ENCODE data around the gene SIRPA. TPM values are rescaled to one million over a fixed set of nuclear protein-coding genes. Genes with fewer than 3 reads are reported as not detected.

SIRPA gene
- polyA plus RNA-seq, 4 donors = 11.4 to 40.8 (median 22.4) TPM

GRCh38 chr20:1958426-1958825, 63.2 kb downstream of the SIRPA start:
- Histone ChIP-seq H3K9me3 (ENCODE audit: control insufficient read depth in 2 of 2, insufficient read depth in 1 of 2, low read depth in 1 of 2, low read length in 1 of 2) (peaks cover 0 to 8% of the 10 kb centered on the region in 2 donors), H3K27me3 (ENCODE audit: control insufficient read depth in 3 of 3, insufficient read depth in 3 of 3, low read length in 3 of 3) (peaks cover 0 to 2% (median 0%) of the 10 kb centered on the region in 3 donors), H3K36me3 (ENCODE audit: control insufficient read depth in 3 of 3, insufficient read depth in 2 of 3, low read depth in 1 of 3, low read length in 3 of 3) (no peaks in the 10 kb centered on the region), H3K27ac (ENCODE audit: low read depth in 1 of 3, low read length in 2 of 3) (no peak overlapping the region), H3K4me1 (ENCODE audit: control insufficient read depth in 3 of 3, insufficient read depth in 2 of 3, low read depth in 1 of 3, low read length in 2 of 3) (no peaks in the 10 kb centered on the region), H3K4me3 (ENCODE audit: low read depth in 1 of 3, low read length in 3 of 3) (no peak overlapping the region)
- 58 to 83% (median 70%) methylated on average over 2 of the region's 2 CpGs for WGBS, 3 donors
- FAIRE-seq (no peak), DNase-seq (no peak)

- FAIRE-seq = no peak
- no peaks in the 10 kb centered on the region for H3K36me3 ChIP-seq (ENCODE audit: control insufficient read depth in 3 of 3, insufficient read depth in 2 of 3, low read depth in 1 of 3, low read length in 3 of 3)
- no peaks in the 10 kb centered on the region for H3K4me1 ChIP-seq (ENCODE audit: control insufficient read depth in 3 of 3, insufficient read depth in 2 of 3, low read depth in 1 of 3, low read length in 2 of 3)
- H3K27me3 ChIP-seq (ENCODE audit: control insufficient read depth in 3 of 3, insufficient read depth in 3 of 3, low read length in 3 of 3) = peaks cover 0 to 2% (median 0%) of the 10 kb centered on the region in 3 donors
- H3K27ac ChIP-seq (ENCODE audit: low read depth in 1 of 3, low read length in 2 of 3) = no peak overlapping the region
- H3K9me3 ChIP-seq (ENCODE audit: control insufficient read depth in 2 of 2, insufficient read depth in 1 of 2, low read depth in 1 of 2, low read length in 1 of 2) = peaks cover 0 to 8% of the 10 kb centered on the region in 2 donors
- 76 to 84% (median 81%) methylated on average over 2 of the region's 2 CpGs for WGBS, 3 donors
- no peak for DNase-seq
- no peak overlapping the region for H3K4me3 ChIP-seq (ENCODE audit: low read depth in 1 of 3, low read length in 3 of 3)
Observed at GRCh38 chr20:1959156-1959555, 63.9 kb downstream of the SIRPA start.

- no peak overlapping the region for H3K27ac ChIP-seq (ENCODE audit: low read depth in 1 of 3, low read length in 2 of 3)
- WGBS, 3 donors = 62 to 82% (median 64%) methylated on average over 5 of the region's 5 CpGs
- H3K36me3 ChIP-seq (ENCODE audit: control insufficient read depth in 3 of 3, insufficient read depth in 2 of 3, low read depth in 1 of 3, low read length in 3 of 3) = no peaks in the 10 kb centered on the region
- H3K27me3 ChIP-seq (ENCODE audit: control insufficient read depth in 3 of 3, insufficient read depth in 3 of 3, low read length in 3 of 3) = peaks cover 0 to 3% (median 2%) of the 10 kb centered on the region in 3 donors
- no peak for DNase-seq
- H3K4me3 ChIP-seq (ENCODE audit: low read depth in 1 of 3, low read length in 3 of 3) = no peak overlapping the region
- H3K9me3 ChIP-seq (ENCODE audit: control insufficient read depth in 2 of 2, insufficient read depth in 1 of 2, low read depth in 1 of 2, low read length in 1 of 2) = peaks cover 0 to 8% of the 10 kb centered on the region in 2 donors
- no peak for FAIRE-seq
- H3K4me1 ChIP-seq (ENCODE audit: control insufficient read depth in 3 of 3, insufficient read depth in 2 of 3, low read depth in 1 of 3, low read length in 2 of 3) = peaks cover 0 to 6% (median 0%) of the 10 kb centered on the region in 3 donors
Observed at GRCh38 chr20:1961374-1961773, 66.2 kb downstream of the SIRPA start.

- no peaks in the 10 kb centered on the region for H3K9me3 ChIP-seq (ENCODE audit: control insufficient read depth in 2 of 2, insufficient read depth in 1 of 2, low read depth in 1 of 2, low read length in 1 of 2)
- no peak for DNase-seq
- H3K4me1 ChIP-seq (ENCODE audit: control insufficient read depth in 3 of 3, insufficient read depth in 2 of 3, low read depth in 1 of 3, low read length in 2 of 3) = peaks cover 0 to 6% (median 0%) of the 10 kb centered on the region in 3 donors
- peaks cover 0 to 14% (median 2%) of the 10 kb centered on the region in 3 donors for H3K27me3 ChIP-seq (ENCODE audit: control insufficient read depth in 3 of 3, insufficient read depth in 3 of 3, low read length in 3 of 3)
- FAIRE-seq = no peak
- H3K27ac ChIP-seq (ENCODE audit: low read depth in 1 of 3, low read length in 2 of 3) = no peak overlapping the region
- H3K36me3 ChIP-seq (ENCODE audit: control insufficient read depth in 3 of 3, insufficient read depth in 2 of 3, low read depth in 1 of 3, low read length in 3 of 3) = no peaks in the 10 kb centered on the region
- 61 to 69% (median 64%) methylated on average over 4 of the region's 4 CpGs for WGBS, 3 donors
- H3K4me3 ChIP-seq (ENCODE audit: low read depth in 1 of 3, low read length in 3 of 3) = no peak overlapping the region
Observed at GRCh38 chr20:1964061-1964460, 68.9 kb downstream of the SIRPA start.

GRCh38 chr20:1964659-1965405, 69.6 kb downstream of the SIRPA start:
- Histone ChIP-seq H3K27ac (ENCODE audit: low read depth in 1 of 3, low read length in 2 of 3) (no peak overlapping the region), H3K4me3 (ENCODE audit: low read depth in 1 of 3, low read length in 3 of 3) (no peak overlapping the region), H3K27me3 (ENCODE audit: control insufficient read depth in 3 of 3, insufficient read depth in 3 of 3, low read length in 3 of 3) (peaks cover 0 to 14% (median 2%) of the 10 kb centered on the region in 3 donors), H3K36me3 (ENCODE audit: control insufficient read depth in 3 of 3, insufficient read depth in 2 of 3, low read depth in 1 of 3, low read length in 3 of 3) (no peaks in the 10 kb centered on the region), H3K9me3 (ENCODE audit: control insufficient read depth in 2 of 2, insufficient read depth in 1 of 2, low read depth in 1 of 2, low read length in 1 of 2) (no peaks in the 10 kb centered on the region), H3K4me1 (ENCODE audit: control insufficient read depth in 3 of 3, insufficient read depth in 2 of 3, low read depth in 1 of 3, low read length in 2 of 3) (peaks cover 0 to 6% (median 0%) of the 10 kb centered on the region in 3 donors)
- 56 to 59% (median 58%) methylated on average over 14 of the region's 14 CpGs for WGBS, 3 donors
- DNase-seq (no peak), FAIRE-seq (no peak)

- 5 to 7% (median 6%) methylated on average over 21 to 28 of the region's 28 CpGs for WGBS, 3 donors
- no peak overlapping the region for H3K27ac ChIP-seq (ENCODE audit: low read depth in 1 of 3, low read length in 2 of 3)
- no peaks in the 10 kb centered on the region for H3K9me3 ChIP-seq (ENCODE audit: control insufficient read depth in 2 of 2, insufficient read depth in 1 of 2, low read depth in 1 of 2, low read length in 1 of 2)
- no peak overlapping the region for H3K4me3 ChIP-seq (ENCODE audit: low read depth in 1 of 3, low read length in 3 of 3)
- H3K27me3 ChIP-seq (ENCODE audit: control insufficient read depth in 3 of 3, insufficient read depth in 3 of 3, low read length in 3 of 3) = peaks cover 0 to 14% (median 2%) of the 10 kb centered on the region in 3 donors
- H3K36me3 ChIP-seq (ENCODE audit: control insufficient read depth in 3 of 3, insufficient read depth in 2 of 3, low read depth in 1 of 3, low read length in 3 of 3) = no peaks in the 10 kb centered on the region
- DNase-seq (peak; percentile 55 to 83), FAIRE-seq (no peak)
- peaks cover 0 to 6% (median 0%) of the 10 kb centered on the region in 3 donors for H3K4me1 ChIP-seq (ENCODE audit: control insufficient read depth in 3 of 3, insufficient read depth in 2 of 3, low read depth in 1 of 3, low read length in 2 of 3)
Observed at GRCh38 chr20:1965520-1966351, 70.5 kb downstream of the SIRPA start.

- DNase-seq (no peak), FAIRE-seq (no peak)
- Histone ChIP-seq H3K27ac (ENCODE audit: low read depth in 1 of 3, low read length in 2 of 3) (no peak overlapping the region), H3K36me3 (ENCODE audit: control insufficient read depth in 3 of 3, insufficient read depth in 2 of 3, low read depth in 1 of 3, low read length in 3 of 3) (no peaks in the 10 kb centered on the region), H3K27me3 (ENCODE audit: control insufficient read depth in 3 of 3, insufficient read depth in 3 of 3, low read length in 3 of 3) (peaks cover 0 to 14% (median 1%) of the 10 kb centered on the region in 3 donors), H3K4me3 (ENCODE audit: low read depth in 1 of 3, low read length in 3 of 3) (no peak overlapping the region), H3K9me3 (ENCODE audit: control insufficient read depth in 2 of 2, insufficient read depth in 1 of 2, low read depth in 1 of 2, low read length in 1 of 2) (no peaks in the 10 kb centered on the region), H3K4me1 (ENCODE audit: control insufficient read depth in 3 of 3, insufficient read depth in 2 of 3, low read depth in 1 of 3, low read length in 2 of 3) (peaks cover 0 to 6% (median 0%) of the 10 kb centered on the region in 3 donors)
- WGBS, 3 donors = 50 to 73% (median 68%) methylated on average over 4 of the region's 4 CpGs
Observed at GRCh38 chr20:1968964-1969363, 73.8 kb downstream of the SIRPA start.

- WGBS, 3 donors = 72 to 83% (median 81%) methylated on average over 5 of the region's 5 CpGs
Observed at GRCh38 chr20:1971893-1972586, 76.8 kb downstream of the SIRPA start.

More at GRCh38 chr20:1971893-1972586, 76.8 kb downstream of the SIRPA start:
- H3K4me1 ChIP-seq (ENCODE audit: control insufficient read depth in 3 of 3, insufficient read depth in 2 of 3, low read depth in 1 of 3, low read length in 2 of 3) = no peaks in the 10 kb centered on the region
- H3K27me3 ChIP-seq (ENCODE audit: control insufficient read depth in 3 of 3, insufficient read depth in 3 of 3, low read length in 3 of 3) = peaks cover 0 to 15% (median 3%) of the 10 kb centered on the region in 3 donors
- no peaks in the 10 kb centered on the region for H3K36me3 ChIP-seq (ENCODE audit: control insufficient read depth in 3 of 3, insufficient read depth in 2 of 3, low read depth in 1 of 3, low read length in 3 of 3)
- no peak overlapping the region for H3K4me3 ChIP-seq (ENCODE audit: low read depth in 1 of 3, low read length in 3 of 3)
- H3K9me3 ChIP-seq (ENCODE audit: control insufficient read depth in 2 of 2, insufficient read depth in 1 of 2, low read depth in 1 of 2, low read length in 1 of 2) = no peaks in the 10 kb centered on the region
- DNase-seq (no peak), FAIRE-seq (no peak)
- H3K27ac ChIP-seq (ENCODE audit: low read depth in 1 of 3, low read length in 2 of 3) = no peak overlapping the region

Data from small intestine (tissue), 7 donors.